Hepatocyte (in vitro differentiated cells): ENCODE results near the gene TTC33.

Experiments used
- CTCF ChIP-seq: fragments of 200-600 bp; sonication (generic); IDR thresholded peaks from 2 replicates; pipeline ENCODE4 v1.5.1; 2016; ENCODE audit warnings: antibody characterized with exemption, mild to moderate bottlenecking; ENCODE audit not compliant: poor library complexity
- EZH2 ChIP-seq: fragments of 200-600 bp; sonication (generic); IDR thresholded peaks from 2 replicates; pipeline ENCODE4 v1.6.1; 2016; ENCODE audit warnings: antibody characterized with exemption, mild to moderate bottlenecking, borderline replicate concordance
- EZH2phosphoT487 ChIP-seq: fragments of 200-600 bp; sonication (generic); IDR thresholded peaks from one replicate; pipeline ENCODE4 v1.6.1; 2018; ENCODE audit warnings: antibody characterized with exemption, mild to moderate bottlenecking, low read depth, moderate library complexity; ENCODE audit not compliant: unreplicated experiment, severe bottlenecking

- no peak for TF ChIP-seq CTCF
- no peak for TF ChIP-seq EZH2
- no peak for TF ChIP-seq EZH2phosphoT487
Measured at GRCh38 chr5:40615586-40616170, 140.1 kb downstream of the TTC33 start.
